Measurements from ENCODE around the gene LRRN4CL. TPM values are rescaled to one million over a fixed set of nuclear protein-coding genes. Genes with fewer than 3 reads are reported as not detected.
"Not testable (repeated sequence)": the region's sequence is repeated elsewhere in the genome, so short reads cannot be mapped to it uniquely, and the experiment has no call there.

The LRRN4CL gene
- total RNA-seq, 1 donor from 2014 or later, result 195 TPM

DNA sequence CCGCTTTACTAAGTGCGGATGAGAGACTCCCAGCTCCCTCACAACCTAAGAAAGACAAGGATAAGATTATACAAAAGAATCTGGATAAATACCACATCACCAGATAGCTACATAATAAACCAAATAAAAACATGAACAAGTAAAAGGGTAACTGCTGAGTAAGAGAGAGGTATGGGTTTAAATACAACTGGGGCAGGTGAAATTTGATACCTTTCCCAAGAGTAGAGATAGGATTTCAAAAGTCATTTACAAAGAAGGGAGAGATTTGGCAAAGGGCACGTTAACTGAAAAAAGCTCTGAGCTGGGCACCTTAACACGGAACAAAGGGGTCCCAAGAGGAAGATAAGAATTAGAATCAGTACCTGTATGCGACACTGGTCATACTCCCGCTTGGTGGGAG lies 12.2 kb downstream of the LRRN4CL start:
- DNase-seq (ENCODE audit: low read depth), result no peak

GRCh38 chr11:62676698-62677097 lies 12.6 kb downstream of the LRRN4CL start:
- DNase-seq (ENCODE audit: low read depth), result no peak

GRCh38 chr11:62675415-62675814 lies 13.9 kb downstream of the LRRN4CL start:
- DNase-seq (ENCODE audit: low read depth), result not testable (repeated sequence)

GRCh38 chr11:62673196-62673525 lies 16.2 kb downstream of the LRRN4CL start:
- no peak for DNase-seq (ENCODE audit: low read depth)

GRCh38 chr11:62671608-62672389 lies 17.5 kb downstream of the LRRN4CL start, which contains the start of the genes LBHD1 and UQCC3:
LBHD1 (minus strand) TSS chr11:62672267; CDS start chr11:62670031, 2,236 bp downstream.
UQCC3 (plus strand) TSS chr11:62671673; CDS start chr11:62671746, 73 bp downstream.
- DNase-seq (ENCODE audit: low read depth), result peak; percentile 91

GRCh38 chr11:62671236-62671607 lies 18.1 kb downstream of the LRRN4CL start:
- DNase-seq (ENCODE audit: low read depth), result no peak

- DNase-seq (ENCODE audit: low read depth), result no peak
These were observed 19.7 kb downstream of the LRRN4CL start for GRCh38 chr11:62669420-62670161.

DNA sequence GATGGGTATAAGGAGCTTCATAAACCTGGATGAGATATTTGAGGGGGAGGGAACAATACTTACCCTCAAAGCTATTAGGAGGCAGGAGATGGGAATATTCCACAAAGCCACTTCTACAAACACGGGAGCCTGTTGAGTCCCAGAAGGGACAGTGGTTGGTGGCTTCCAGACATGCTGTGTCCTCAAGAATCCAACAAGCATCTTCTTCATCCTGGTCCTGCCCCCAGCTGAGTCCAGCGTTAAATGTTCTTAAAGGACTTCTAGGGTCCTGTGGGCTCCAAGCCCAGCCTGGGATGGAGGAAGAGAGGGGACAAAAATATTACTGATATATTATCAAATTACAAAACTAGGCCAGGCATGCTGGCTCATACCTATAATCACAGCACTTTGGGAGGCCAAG lies 21.9 kb downstream of the LRRN4CL start:
- no peak for DNase-seq (ENCODE audit: low read depth)

GRCh38 chr11:62666259-62666926 lies 22.9 kb downstream of the LRRN4CL start:
- no peak for DNase-seq (ENCODE audit: low read depth)

DNA sequence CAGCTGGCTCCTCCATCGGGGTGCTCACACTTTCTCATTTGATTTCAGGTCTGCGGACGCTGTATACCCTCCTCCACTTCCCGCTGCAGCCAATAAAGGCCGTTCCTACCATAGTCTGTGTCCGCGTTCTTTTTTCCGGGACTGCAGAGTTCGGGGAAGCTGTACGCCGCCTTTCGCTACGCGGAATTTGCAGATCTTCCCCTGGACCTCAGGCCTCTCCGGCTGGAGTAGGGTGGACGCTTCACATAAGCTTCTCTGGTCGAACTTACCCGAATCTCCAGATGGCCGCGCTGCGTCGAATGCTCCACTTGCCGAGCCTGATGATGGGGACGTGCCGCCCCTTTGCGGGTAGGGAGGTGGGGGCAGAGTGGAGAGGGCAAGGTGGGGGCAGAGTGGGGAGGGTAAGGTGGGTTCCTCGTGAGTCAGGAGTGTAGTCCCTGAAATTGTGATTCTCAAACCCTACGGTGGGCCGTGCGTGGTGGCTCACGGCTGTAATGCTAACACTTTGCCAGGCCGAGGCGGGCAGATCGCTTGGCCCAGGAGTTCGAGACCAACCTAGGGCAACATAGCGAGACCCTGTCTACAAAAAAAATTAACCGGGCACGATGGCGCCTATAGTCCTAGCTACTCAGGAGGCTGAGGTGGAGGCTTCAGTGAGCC lies 23.6 kb downstream of the LRRN4CL start:
- peak; percentile 70 for DNase-seq (ENCODE audit: low read depth)

GRCh38 chr11:62665075-62665598 lies 24.2 kb downstream of the LRRN4CL start, which contains the start of the genes C11orf98 and CSKMT:
C11orf98 (minus strand) TSS chr11:62665210; CDS start chr11:62665169, 41 bp downstream.
CSKMT (plus strand) TSS chr11:62665312; CDS start chr11:62665880, 568 bp downstream.
- DNase-seq (ENCODE audit: low read depth), result peak; percentile 94

DNA sequence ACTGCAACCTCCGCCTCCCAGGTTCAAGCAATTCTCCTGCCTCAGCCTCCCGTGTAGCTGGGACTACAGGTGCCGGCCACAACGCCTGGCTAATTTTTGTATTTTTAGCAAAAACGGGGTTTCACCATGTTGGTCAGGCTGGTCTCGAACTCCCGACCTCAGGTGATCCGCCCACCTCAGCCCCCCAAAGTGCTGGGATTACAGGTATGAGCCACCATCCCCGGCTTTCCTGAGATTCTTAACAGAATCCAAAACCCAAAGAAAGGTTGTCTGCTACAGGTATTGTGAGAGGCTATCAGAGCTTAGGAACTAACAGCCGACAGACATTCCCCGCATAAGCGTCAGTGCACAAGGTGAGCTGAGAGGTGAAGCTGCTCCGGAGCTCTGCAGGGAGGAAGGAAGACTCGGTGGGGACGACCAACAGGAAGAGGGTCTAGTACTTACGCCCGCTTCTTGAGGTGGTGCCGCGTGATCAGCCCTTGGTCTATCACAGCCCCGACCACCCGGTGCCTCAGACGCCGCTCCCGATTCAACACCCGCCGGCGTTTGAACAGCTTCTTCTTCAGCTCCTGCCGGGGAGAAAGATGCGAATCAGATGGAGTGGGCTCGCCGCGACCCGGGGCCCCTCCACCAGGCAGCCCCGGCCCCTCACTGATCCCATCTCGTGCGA lies 24.8 kb downstream of the LRRN4CL start:
- DNase-seq (ENCODE audit: low read depth), result no peak

DNA sequence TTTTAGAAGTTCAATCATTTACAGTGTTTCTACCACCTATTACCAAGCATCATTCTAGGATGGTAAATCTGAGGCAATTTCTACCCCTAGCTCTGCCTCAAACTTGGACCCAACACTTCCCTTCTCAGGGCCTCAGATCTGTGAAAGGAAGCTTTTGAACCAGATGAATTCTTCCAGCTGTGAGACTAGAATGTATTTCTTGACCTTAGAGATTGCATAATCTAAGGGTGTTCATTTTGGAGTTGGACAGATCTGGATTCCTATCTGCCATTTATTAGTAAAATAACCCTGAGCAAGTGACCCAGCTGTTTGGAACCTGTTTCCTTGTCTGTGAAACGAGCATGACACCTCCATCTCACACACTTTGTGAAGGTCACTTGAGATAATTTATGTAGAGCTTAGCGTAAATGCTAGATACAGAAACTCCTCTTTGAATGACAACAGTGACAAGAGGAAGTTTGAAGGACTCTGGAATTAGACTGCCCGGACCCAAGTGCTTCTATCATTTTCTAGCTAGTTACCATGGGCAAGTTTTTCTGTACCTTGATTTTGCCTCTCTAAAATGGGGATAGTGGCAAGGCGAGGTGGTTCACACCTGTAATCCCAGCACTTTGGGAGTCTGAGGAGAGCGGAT lies 32.4 kb downstream of the LRRN4CL start:
- DNase-seq (ENCODE audit: low read depth), result no peak

GRCh38 chr11:62654297-62654696 lies 35.0 kb downstream of the LRRN4CL start:
- DNase-seq (ENCODE audit: low read depth), result no peak

DNA sequence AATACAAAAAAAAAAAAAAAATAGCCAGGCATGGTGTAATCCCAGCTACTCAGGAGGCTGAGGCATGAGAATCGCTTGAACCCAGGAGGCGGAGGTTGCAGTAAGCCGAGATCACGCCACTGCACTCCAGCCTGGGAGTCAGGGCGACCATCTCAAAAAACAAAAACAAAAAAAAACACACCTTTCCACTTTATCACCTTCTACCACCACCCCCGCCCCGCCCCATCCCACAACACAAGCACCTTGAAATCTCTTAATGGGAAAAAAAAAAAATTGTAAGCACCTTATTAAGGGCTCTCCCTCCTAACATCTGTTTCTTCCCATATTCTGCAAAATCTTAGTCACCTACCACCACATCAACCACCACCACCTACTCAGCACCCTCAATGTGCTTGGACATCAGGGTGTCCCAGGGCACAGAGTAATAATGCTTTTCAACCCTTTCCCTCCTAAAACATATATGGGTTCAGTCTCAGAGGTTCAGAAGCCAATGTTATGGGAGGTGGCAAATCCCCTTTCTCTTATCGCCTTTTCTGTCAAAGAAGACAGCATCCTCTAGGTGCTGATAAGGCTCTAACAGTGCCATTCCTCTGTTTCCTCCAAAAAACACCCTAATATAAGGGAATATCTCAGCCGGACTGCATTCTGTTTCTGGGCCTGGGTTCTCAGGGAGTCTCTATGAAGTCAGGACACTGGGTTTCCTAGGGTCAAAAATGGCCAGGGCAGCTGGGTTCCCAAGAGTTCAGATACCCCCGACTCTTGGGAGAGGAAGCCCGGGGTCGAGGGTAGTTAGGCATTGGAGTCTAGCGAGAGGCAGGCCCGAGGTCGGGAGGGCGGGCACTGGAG lies 36.9 kb downstream of the LRRN4CL start:
- DNase-seq (ENCODE audit: low read depth), result no peak

GRCh38 chr11:62650283-62650682 lies 39.0 kb downstream of the LRRN4CL start:
- DNase-seq (ENCODE audit: low read depth), result not testable (repeated sequence)

DNA sequence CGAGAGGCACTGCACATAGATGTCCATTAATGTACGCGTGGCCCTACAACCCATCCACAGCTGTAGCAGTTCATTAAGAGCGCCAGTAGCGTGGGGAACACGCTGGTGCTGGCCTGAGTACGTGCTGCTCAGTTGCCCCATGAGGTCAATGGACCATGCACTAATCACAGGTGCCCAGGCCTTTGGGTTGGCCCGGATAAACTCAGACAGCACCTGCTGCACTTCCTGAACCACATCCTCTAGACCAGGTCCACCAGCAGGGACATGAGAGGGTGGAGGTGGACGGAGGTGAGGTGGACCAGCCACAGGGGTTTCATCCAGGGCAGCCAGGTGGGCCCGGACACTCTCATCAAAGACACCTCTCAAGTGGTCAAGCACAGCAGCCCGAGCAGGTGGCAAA lies 39.8 kb downstream of the LRRN4CL start:
- no peak for DNase-seq (ENCODE audit: low read depth)

DNA sequence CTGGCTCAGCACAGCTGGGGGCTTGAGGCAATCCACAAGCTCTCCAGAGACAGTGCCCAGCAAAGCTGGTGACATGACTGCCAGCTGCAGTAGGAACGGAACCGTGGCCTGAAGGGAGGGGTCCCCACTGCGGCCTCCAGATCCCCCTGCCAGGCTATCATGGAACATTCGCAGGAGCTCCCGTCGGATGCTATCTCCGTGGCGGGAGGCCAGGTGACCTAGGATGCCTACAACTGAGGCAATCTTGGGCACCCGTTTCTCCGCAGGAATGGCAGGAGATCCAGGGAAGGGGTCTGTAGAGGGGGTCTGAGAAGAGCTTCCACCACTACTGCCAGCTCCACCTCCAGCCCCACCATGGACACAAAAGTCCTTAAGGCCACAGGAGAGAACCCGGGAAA lies 40.4 kb downstream of the LRRN4CL start:
- no peak for DNase-seq (ENCODE audit: low read depth)
